ENCODE data around the gene YIF1A. TPM values are rescaled to one million over a fixed set of nuclear protein-coding genes. Genes with fewer than 3 reads are reported as not detected.

The YIF1A gene
- total RNA-seq, 2 donors from 2014 or later = 42.9 to 50.8 TPM

DNA sequence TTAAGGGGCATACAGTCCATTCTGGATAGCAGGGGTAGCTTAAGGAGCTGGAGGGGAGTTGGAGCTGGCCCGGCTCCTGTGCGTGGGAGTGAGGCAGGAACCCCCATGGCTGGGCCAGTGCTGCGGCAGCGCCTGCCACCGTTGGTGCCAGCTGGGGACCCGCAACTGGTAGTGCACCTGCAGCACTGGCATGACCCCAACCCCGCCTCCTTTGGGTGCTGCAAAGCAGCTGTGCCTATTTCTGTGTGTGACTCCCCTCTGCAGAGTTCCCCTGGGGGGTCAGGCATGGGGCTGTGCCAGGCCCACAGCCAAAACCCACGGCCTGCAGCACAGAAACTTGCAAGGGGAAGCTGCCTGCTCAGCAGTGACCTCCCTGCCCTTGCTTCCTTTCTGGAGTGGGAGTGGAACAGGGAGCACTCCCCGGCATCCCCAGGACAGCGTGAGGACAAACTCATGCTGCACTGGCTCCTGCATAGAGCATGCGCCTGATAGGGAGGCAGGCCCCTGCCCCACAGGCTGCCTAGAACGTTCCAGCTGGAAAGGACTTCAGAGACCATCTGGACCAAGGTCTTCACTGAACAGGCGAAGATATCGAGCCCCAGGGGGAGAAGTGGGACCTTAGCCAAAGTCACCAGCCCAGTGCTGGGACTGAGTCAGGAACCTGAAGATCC, 46.7 kb downstream of the YIF1A start:
- Mint-ChIP-seq H3K27me3 (ENCODE audit: low read depth) (no peaks in the 10 kb centered on the region), H3K27ac (no peak overlapping the region), H3K9me3 (no peaks in the 10 kb centered on the region), H3K4me1 (ENCODE audit: low read depth) (peaks cover 11% of the 10 kb centered on the region), H3K36me3 (ENCODE audit: insufficient read depth in 2 of 2) (peaks cover 0 to 5% of the 10 kb centered on the region in 2 donors), H3K4me3 (no peak overlapping the region)
- ATAC-seq (replicated peaks in 1 of 2) (no peak), DNase-seq (no peak)

DNA sequence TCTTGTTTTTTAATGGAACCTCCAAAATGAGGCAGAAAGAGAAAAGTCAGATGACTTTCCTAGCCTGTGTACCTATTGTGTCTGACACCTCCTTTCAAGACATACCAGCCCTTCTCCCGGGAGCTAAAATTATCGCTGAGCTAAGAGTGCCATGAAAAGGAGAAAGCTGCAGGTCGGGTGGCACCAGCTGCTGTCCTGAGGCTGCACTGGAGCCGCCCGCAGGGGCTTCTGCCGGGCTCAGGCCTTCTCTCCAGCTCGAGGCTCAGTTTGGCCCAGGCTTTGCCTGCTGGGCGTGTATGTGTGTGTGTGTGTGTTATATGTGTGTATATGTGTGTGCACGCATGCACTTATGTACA, 48.2 kb downstream of the YIF1A start:
- peaks cover 8% of the 10 kb centered on the region for H3K4me1 Mint-ChIP-seq (ENCODE audit: low read depth)
- no peaks in the 10 kb centered on the region for H3K27me3 Mint-ChIP-seq (ENCODE audit: low read depth)
- ATAC-seq (replicated peaks in 1 of 2) (no peak), DNase-seq (no peak)
- no peak overlapping the region for H3K27ac Mint-ChIP-seq
- H3K9me3 Mint-ChIP-seq = no peaks in the 10 kb centered on the region
- H3K36me3 Mint-ChIP-seq (ENCODE audit: insufficient read depth in 2 of 2) = peaks cover 0 to 3% of the 10 kb centered on the region in 2 donors
- H3K4me3 Mint-ChIP-seq = no peak overlapping the region

- DNase-seq (no peak), ATAC-seq (replicated peaks in 1 of 2) (no peak)
- peaks cover 8% of the 10 kb centered on the region for H3K4me1 Mint-ChIP-seq (ENCODE audit: low read depth)
- no peaks in the 10 kb centered on the region for H3K27me3 Mint-ChIP-seq (ENCODE audit: low read depth)
- no peaks in the 10 kb centered on the region for H3K9me3 Mint-ChIP-seq
- no peak overlapping the region for H3K27ac Mint-ChIP-seq
- no peak overlapping the region for H3K4me3 Mint-ChIP-seq
- peaks cover 0 to 3% of the 10 kb centered on the region in 2 donors for H3K36me3 Mint-ChIP-seq (ENCODE audit: insufficient read depth in 2 of 2)
Observed at GRCh38 chr11:66239998-66240780, 48.8 kb downstream of the YIF1A start.

DNA sequence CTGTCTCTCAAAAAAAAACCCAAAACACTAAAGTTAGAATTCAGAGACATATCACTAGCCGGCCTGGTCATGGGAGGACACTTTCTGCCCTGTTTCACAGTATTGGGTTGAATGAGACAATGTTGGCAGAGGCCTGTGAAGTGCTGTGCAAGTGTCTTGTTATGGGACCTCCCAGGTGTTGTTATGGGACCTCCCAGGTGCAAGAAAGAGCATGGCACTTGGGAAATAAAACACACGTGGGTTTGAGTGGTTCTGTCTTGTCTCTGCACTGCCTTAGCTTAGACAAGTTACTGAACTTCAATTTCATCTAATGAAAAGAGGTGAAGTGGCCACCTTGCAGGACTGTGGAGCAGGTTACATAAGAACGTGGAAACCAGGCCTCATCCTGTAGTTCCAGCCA, 49.4 kb downstream of the YIF1A start:
- H3K36me3 Mint-ChIP-seq (ENCODE audit: insufficient read depth in 2 of 2) = peaks cover 0 to 3% of the 10 kb centered on the region in 2 donors
- H3K4me3 Mint-ChIP-seq = no peak overlapping the region
- ATAC-seq (replicated peaks in 1 of 2) (no peak), DNase-seq (no peak)
- H3K27me3 Mint-ChIP-seq (ENCODE audit: low read depth) = no peaks in the 10 kb centered on the region
- H3K9me3 Mint-ChIP-seq = no peaks in the 10 kb centered on the region
- no peak overlapping the region for H3K27ac Mint-ChIP-seq
- H3K4me1 Mint-ChIP-seq (ENCODE audit: low read depth) = peaks cover 8% of the 10 kb centered on the region

GRCh38 chr11:66238786-66239413, 50.0 kb downstream of the YIF1A start:
- no peaks in the 10 kb centered on the region for H3K27me3 Mint-ChIP-seq (ENCODE audit: low read depth)
- peaks cover 0 to 3% of the 10 kb centered on the region in 2 donors for H3K36me3 Mint-ChIP-seq (ENCODE audit: insufficient read depth in 2 of 2)
- DNase-seq (no peak), ATAC-seq (replicated peaks in 1 of 2) (no peak)
- no peaks in the 10 kb centered on the region for H3K9me3 Mint-ChIP-seq
- peaks cover 6% of the 10 kb centered on the region for H3K4me1 Mint-ChIP-seq (ENCODE audit: low read depth)
- H3K27ac Mint-ChIP-seq = no peak overlapping the region
- H3K4me3 Mint-ChIP-seq = no peak overlapping the region

GRCh38 chr11:66237867-66238266, 51.1 kb downstream of the YIF1A start:
- H3K4me1 Mint-ChIP-seq (ENCODE audit: low read depth) = no peaks in the 10 kb centered on the region
- no peaks in the 10 kb centered on the region for H3K9me3 Mint-ChIP-seq
- H3K27me3 Mint-ChIP-seq (ENCODE audit: low read depth) = no peaks in the 10 kb centered on the region
- DNase-seq = no peak
- no peak overlapping the region for H3K4me3 Mint-ChIP-seq
- no peak overlapping the region for H3K27ac Mint-ChIP-seq
- ATAC-seq (replicated peaks in 1 of 2) = no peak
- H3K36me3 Mint-ChIP-seq (ENCODE audit: insufficient read depth in 2 of 2) = no peaks in the 10 kb centered on the region

DNA sequence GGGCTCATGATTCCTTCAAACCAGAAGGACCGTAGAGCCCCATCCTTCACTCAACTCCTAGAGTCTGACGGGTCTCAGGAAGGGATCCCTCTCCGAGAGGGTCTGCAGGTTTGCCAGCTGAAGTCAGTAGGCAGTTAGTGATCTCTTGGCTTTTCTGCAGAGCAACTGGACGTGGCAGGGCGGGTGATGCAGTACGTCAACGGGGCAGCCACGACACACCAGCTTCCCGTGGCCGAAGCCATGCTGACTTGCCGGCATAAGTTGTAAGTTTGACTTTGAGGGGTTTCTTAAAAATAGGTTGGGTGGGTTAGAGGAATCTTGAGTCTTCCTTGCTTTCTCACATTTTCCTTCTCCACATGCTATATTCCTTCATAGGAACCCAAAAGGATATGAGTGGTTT, 53.8 kb downstream of the YIF1A start:
- H3K27ac Mint-ChIP-seq = no peak overlapping the region
- ATAC-seq (replicated peaks in 1 of 2) (no peak), DNase-seq (no peak)
- H3K9me3 Mint-ChIP-seq = no peaks in the 10 kb centered on the region
- H3K4me3 Mint-ChIP-seq = no peak overlapping the region
- no peaks in the 10 kb centered on the region for H3K27me3 Mint-ChIP-seq (ENCODE audit: low read depth)
- H3K36me3 Mint-ChIP-seq (ENCODE audit: insufficient read depth in 2 of 2) = peaks cover 2 to 6% of the 10 kb centered on the region in 2 donors
- H3K4me1 Mint-ChIP-seq (ENCODE audit: low read depth) = no peaks in the 10 kb centered on the region

Other genes with a start within 250 kb of the YIF1A start
- gene GAL3ST3, start 240.0 kb downstream of the YIF1A start, total RNA-seq = under 1 TPM; 0.36 to 0.42 TPM
- 100 to 1,000 TPM; 222 to 223 TPM for gene SF3B2, start 236.8 kb downstream of the YIF1A start, total RNA-seq
- 100 to 1,000 TPM; 104 to 114 TPM for gene PACS1, start 218.9 kb downstream of the YIF1A start, total RNA-seq
- 10 to 100 TPM; 51.9 to 54.8 TPM for gene KLC2, start 31.4 kb downstream of the YIF1A start, total RNA-seq
- 100 to 1,000 TPM; 127 to 139 TPM for gene RAB1B, start 20.5 kb downstream of the YIF1A start, total RNA-seq
- gene CNIH2, start 11.0 kb downstream of the YIF1A start, total RNA-seq = 1 to 10 TPM; 1.2 to 3.5 TPM
- gene TMEM151A, start 2.8 kb upstream of the YIF1A start, total RNA-seq = under 1 TPM in 1 of 2 donors, not detected in 1; 0.10 TPM
- gene CD248, start 27.9 kb upstream of the YIF1A start, total RNA-seq = 1 to 10 TPM; 3.0 to 3.9 TPM
- gene RIN1, start 47.3 kb upstream of the YIF1A start, total RNA-seq = 1 to 10 TPM; 1.8 to 2.8 TPM
- gene BRMS1, start 56.0 kb upstream of the YIF1A start, total RNA-seq = 10 to 100 TPM; 41.4 to 46.4 TPM
- 1 to 10 TPM; 6.3 to 8.3 TPM for gene B4GAT1, start 58.5 kb upstream of the YIF1A start, total RNA-seq
- 1 to 10 TPM; 3.3 to 3.6 TPM for gene SLC29A2, start 82.6 kb upstream of the YIF1A start, total RNA-seq
- gene NPAS4, start 131.9 kb upstream of the YIF1A start, total RNA-seq = not detected
- gene MRPL11, start 149.7 kb upstream of the YIF1A start, total RNA-seq = 10 to 100 TPM; 57.4 to 66.6 TPM
- gene PELI3, start 177.8 kb upstream of the YIF1A start, total RNA-seq = 1 to 10 TPM; 6.2 to 6.6 TPM
- gene DPP3, start 191.3 kb upstream of the YIF1A start, total RNA-seq = 10 to 100 TPM; 48.3 to 56.9 TPM
- gene BBS1, start 221.5 kb upstream of the YIF1A start, total RNA-seq = 10 to 100 TPM; 18.1 to 18.8 TPM

Measured in activated T-cell treated with anti-CD3 and anti-CD28 coated beads, Interleukin-2, amount 50 U/mL, for 72 hours (primary cell).